Activated T-helper 2 cell treated with anti-CD3 and anti-CD28 coated beads, Interferon-gamma antibody, Interleukin-2, Interleukin-4, amounts not matched to agents 10 μg/mL and 5 μg/mL and 100 μg/mL, durations not matched to agents 14 hours and 24 hours and 36 hours (primary cell): ENCODE measurements around the gene CCDC182. TPM values are rescaled to one million over a fixed set of nuclear protein-coding genes. Genes with fewer than 3 reads are reported as not detected.

Experiments
- DNase-seq: peaks from one replicate; pipeline ENCODE4 v3.0.0; 2021; ENCODE audit warnings: low spot score
- H3K27ac Mint-ChIP-seq: one replicate; pipeline ENCODE4 v1.8.0; 2021; ENCODE audit warnings: mixed read lengths
- H3K27me3 Mint-ChIP-seq: one replicate; pipeline ENCODE4 v1.8.0; 2021; ENCODE audit warnings: low read depth, mixed read lengths
- H3K36me3 Mint-ChIP-seq: one replicate; pipeline ENCODE4 v1.8.0; 2021; ENCODE audit warnings: low read depth, mixed read lengths
- H3K4me1 Mint-ChIP-seq: one replicate; pipeline ENCODE4 v1.8.0; 2021; ENCODE audit warnings: low read depth, mixed read lengths
- H3K4me3 Mint-ChIP-seq: one replicate; pipeline ENCODE4 v1.8.0; 2021; ENCODE audit warnings: low read depth, mild to moderate bottlenecking, moderate library complexity, mixed read lengths
- H3K9me3 Mint-ChIP-seq: one replicate; pipeline ENCODE4 v1.8.0; 2021; ENCODE audit warnings: mixed read lengths
- intact Hi-C: fragments of 100-400 bp; cut with micrococcal nuclease; formaldehyde crosslinking; loops from one replicate; pipeline ENCODE4 v1.15.1; 2023
- total RNA-seq: library from RNA; stranded (reverse); gene quantifications from 2 replicates; pipeline ENCODE4 v1.2.3, GENCODE V29; 2022

Gene CCDC182
- total RNA-seq, 1 donor from 2014 or later, result not detected

DNA sequence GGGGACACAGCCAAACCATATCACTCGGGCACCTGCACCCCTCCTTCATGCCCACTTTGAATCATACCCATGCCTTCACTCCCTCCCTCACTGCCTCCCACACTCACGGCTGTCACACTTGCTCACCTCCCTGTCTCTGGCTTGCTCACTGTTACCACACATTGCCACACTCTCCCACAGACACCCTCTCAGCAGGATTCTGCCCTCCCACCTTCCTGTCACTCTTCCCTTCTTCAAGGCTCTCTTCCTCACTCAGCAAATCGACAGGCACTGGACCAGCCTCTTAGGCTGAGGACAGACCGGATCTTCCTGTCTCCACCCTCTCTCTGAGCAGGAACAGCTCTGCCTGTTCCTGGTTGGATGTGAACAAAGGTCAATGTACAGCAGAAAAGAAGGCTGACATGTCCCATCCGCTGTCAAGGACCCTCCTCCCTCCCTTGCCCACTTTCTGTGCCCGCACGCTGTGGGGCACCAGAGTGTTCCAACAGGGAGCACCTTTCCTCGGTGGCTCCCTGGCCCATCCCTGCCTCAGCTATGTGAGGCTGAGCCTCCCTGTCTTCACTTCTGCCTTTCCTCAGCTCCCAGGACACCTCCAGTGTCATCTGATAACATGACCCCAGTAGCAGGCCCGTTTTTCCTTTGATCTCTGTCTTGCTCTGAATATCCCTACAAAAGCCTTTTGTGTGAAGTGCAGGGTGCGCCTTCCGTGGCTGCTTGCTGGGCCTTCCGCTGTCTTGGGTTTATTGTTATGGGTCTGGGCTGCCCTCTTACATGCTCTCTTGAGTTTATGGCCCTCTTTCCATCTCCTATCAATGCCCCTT, 47.0 kb downstream of the CCDC182 start:
- no peak for DNase-seq
- intact Hi-C loops, result no loop called here
- peaks cover 15% of the 10 kb centered on the region for H3K9me3 Mint-ChIP-seq
- H3K36me3 Mint-ChIP-seq, result peaks cover 4% of the 10 kb centered on the region
- H3K4me1 Mint-ChIP-seq, result peaks cover 4% of the 10 kb centered on the region
- no peaks in the 10 kb centered on the region for H3K27me3 Mint-ChIP-seq
- no peak overlapping the region for H3K4me3 Mint-ChIP-seq
- no peak overlapping the region for H3K27ac Mint-ChIP-seq

- DNase-seq, result no peak
- Mint-ChIP-seq H3K4me3 (no peak overlapping the region), H3K27ac (no peak overlapping the region), H3K36me3 (peaks cover 4% of the 10 kb centered on the region), H3K27me3 (no peaks in the 10 kb centered on the region), H3K9me3 (peaks cover 15% of the 10 kb centered on the region), H3K4me1 (peaks cover 13% of the 10 kb centered on the region)
- intact Hi-C loops, result no loop called here
Observed at GRCh38 chr17:57697197-57697596, 47.9 kb downstream of the CCDC182 start.

DNA sequence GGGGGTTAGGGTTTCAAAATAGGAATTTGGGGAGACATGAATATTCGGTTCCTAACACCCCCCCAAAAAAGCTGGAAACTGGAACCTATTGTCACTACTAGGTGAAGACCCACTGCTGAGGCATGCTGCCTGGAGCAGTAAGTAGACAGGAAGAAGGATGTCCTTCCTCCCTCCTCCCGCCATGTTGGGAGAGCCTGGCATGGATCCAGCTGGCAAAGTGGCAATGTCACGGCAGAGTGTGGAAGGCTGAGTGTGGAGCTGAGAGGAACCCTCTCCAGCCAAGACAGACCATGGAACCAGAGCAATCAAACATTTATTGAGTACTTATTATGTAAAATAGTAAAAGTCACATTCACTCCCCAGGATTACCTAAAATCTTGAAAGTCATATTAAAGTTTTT, 49.0 kb downstream of the CCDC182 start:
- no peak overlapping the region for H3K4me3 Mint-ChIP-seq

More for the DNA sequence above, 49.0 kb downstream of the CCDC182 start:
- DNase-seq, result no peak
- peaks cover 3% of the 10 kb centered on the region for H3K27me3 Mint-ChIP-seq
- intact Hi-C loops, result no loop called here
- peaks cover 13% of the 10 kb centered on the region for H3K4me1 Mint-ChIP-seq
- peaks cover 4% of the 10 kb centered on the region for H3K36me3 Mint-ChIP-seq
- peaks cover 15% of the 10 kb centered on the region for H3K9me3 Mint-ChIP-seq
- H3K27ac Mint-ChIP-seq, result no peak overlapping the region

Other genes starting within 250 kb of the CCDC182 start
- 69.5 and 71.6 TPM in 2 replicates for gene MRPS23, start 104.7 kb upstream of the CCDC182 start, total RNA-seq
- 0.30 and 0.34 TPM in 2 replicates for gene CUEDC1, start 210.1 kb upstream of the CCDC182 start, total RNA-seq
- gene VEZF1, start 243.0 kb upstream of the CCDC182 start, total RNA-seq, result 37.1 and 38.7 TPM in 2 replicates